H54 (cell line): ENCODE measurements around the gene SYNE4.
"Not testable (repeated sequence)": the region's sequence is repeated elsewhere in the genome, so short reads cannot be mapped to it uniquely, and the experiment has no call there.

ENCODE experiments used
- DNase-seq: peaks from one replicate; pipeline ENCODE4 v3.0.0; 2011; ENCODE audit warnings: low spot score, mixed read lengths; ENCODE audit not compliant: insufficient read length
- FAIRE-seq: peaks from 3 replicates; lab custom pipeline; 2011; peaks lifted over from hg19 to GRCh38; lab: Jason Lieb, UNC
- POLR2A ChIP-seq: IDR thresholded peaks from 2 replicates; pipeline ENCODE4 v1.6.1; 2011; ENCODE audit warnings: low read depth, mild to moderate bottlenecking, low read length

The SYNE4 gene

DNA sequence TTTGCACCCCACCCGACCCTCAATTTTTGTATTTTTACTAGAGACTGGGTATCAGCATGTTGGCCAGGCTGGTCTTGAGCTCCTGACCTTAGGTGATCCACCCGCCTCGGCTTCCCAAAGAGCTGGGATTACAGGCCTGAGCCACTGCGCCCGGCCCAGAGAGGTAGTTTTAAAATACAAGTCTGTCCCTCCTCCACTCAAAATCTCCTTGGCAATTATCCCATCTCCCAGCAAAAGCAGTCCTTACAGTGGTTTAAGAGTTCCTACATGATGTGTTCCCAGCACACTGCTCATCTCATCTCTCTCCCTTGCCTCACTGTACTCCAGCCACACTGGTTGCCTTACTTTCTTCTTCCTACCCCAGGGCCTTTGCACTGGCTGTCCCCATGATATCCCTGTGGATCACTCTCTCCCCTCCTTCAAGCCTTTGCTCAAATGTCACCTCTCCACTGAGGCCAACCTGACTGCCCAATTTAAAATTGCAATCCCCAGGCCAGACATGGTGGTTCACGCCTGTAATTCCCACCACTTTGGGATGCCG, 48.1 kb downstream of the SYNE4 start:
- no peak for FAIRE-seq
- no peak for TF ChIP-seq POLR2A
- no peak for DNase-seq

DNA sequence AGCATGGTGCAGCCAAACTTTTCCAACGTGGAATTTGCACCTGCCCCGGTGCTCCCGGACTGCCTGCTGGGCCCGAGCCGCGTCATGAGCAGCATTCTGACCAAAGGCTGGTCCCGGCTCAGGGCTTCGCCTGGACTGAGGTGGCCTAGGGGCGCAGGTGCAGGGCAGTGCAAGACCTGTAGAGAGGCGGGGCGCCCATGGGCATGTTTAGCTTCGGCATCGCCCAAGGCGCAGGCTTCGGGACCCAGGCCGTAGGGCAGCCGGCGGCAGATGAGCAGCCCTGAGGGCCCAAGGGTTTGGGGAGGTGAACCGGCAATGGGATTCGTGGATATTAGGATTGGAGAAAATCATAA, 48.7 kb downstream of the SYNE4 start:
- no peak for FAIRE-seq
- no peak for DNase-seq
- TF ChIP-seq POLR2A, result no peak

DNA sequence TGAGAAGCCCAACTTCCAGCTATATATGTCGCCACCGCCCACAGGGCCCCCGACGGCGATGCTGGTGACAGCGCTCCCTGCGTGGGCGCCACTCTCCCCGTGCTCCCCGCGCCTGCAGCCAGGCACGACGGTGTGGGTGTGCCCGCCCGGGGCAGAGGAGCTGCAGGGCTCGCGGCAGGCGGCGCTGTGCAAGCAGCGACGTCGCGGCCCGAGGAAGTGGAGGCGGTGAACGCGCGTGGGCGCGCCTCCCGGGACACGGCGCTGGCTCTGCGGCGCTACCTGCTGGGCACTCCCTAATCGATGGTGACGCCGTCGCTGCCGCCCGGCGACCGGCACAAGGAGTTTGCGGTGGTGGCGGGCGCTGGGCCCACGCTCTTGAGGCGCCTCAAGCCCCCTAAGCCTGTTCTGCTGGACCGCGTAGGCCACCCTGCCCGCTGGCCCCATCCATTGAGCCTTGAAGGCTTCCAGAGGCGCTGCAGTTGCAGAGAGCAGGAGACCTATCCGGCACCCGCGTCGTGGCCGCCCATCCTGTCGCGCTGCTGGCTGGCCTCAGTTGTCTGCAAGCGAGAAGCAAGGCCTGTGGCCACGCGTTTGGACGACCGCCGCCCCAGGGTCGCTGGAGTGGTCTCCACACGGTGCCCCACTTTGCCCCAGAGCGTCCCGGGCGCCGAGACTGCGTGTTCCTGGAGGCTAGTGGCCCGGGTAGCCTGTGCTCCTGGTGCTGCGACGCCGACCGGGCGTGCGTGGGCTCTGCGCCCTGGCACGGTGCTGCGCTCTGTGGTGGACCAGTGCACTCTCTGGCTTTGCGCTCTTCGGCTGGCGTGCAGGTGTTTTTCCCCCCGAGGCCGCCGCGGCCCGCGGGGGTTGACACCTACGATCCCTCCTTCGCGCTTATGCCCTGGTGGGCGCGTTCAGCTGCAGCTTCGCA, 49.3 kb downstream of the SYNE4 start:
- no peak for TF ChIP-seq POLR2A
- DNase-seq (no peak), FAIRE-seq (no peak)

DNA sequence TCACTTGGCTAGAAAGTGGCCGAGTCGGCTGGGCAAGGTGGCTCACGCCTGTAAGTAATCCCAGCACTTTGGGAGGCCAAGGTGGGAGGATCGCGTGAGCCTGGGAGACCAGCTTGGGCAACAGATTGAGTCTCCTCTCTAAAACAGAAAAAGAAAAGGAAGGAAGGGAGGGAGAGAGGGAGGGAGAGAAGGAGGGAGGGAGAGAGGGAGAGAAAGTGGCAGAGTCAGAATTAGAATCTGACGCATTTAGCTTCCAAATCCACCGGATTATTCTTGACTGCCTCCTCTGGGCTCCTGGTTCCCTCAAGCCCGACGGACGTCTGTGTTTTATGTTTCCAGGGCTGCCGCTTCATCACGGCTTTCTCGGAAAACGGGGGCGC, 50.0 kb downstream of the SYNE4 start:
- no peak for TF ChIP-seq POLR2A
- FAIRE-seq, result no peak
- DNase-seq, result no peak

DNA sequence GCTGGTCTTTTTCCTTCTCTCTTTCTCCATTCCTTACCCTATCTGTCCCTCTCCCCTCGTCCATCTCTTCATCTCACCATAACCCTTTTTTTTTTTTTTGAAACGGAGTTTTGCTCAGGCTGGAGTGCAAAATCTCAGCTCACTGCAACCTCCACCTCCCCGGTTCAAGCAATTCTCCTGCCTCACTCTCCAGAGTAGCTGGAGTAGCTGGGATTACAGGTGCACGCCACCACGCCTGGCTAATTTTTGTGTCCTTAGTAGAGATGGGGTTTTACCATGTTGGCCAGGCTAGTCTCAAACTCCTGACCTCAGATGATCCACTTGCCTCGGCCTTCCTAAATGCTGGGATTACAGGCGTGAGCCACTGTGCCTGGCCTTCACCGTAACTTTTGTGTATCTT, 51.2 kb downstream of the SYNE4 start:
- not testable (repeated sequence) for DNase-seq, FAIRE-seq

DNA sequence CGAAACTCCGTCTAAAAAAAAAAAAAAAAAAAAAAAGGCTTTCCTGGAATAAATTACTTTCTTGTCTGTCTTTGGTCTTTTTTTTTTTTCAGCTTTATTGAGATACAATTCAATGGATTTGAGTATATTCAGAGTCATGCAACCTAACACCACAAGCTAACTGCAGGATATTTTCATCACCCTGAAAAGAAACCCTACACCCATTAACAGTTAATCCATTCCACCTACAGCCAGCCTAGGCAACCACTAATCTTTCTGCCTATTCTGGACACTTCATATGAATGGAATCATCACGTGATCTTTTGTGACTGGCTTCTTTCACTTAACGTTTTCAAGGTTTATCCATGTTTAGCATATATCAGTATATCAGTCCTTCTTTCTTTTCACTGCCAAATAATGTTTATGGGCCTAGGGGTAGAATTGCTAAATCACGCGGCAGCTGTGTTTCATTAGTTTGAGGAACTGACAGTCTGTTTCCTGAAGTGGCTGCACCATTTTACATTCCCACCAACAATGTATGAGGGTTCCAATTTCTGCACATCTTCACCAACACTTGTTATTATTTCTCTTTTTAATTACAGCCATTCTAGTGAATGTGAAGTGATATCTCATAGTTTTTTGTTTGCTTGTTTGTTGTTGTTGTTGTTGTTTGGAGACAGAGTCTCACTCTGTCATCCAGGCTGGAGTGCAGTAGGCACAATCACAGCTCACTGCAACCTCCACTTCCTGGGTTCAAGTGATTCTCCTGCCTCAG, 52.6 kb downstream of the SYNE4 start:
- TF ChIP-seq POLR2A, result no peak
- DNase-seq (no peak), FAIRE-seq (no peak)
